ENCODE results near the gene PXDN.

PXDN gene

DNA sequence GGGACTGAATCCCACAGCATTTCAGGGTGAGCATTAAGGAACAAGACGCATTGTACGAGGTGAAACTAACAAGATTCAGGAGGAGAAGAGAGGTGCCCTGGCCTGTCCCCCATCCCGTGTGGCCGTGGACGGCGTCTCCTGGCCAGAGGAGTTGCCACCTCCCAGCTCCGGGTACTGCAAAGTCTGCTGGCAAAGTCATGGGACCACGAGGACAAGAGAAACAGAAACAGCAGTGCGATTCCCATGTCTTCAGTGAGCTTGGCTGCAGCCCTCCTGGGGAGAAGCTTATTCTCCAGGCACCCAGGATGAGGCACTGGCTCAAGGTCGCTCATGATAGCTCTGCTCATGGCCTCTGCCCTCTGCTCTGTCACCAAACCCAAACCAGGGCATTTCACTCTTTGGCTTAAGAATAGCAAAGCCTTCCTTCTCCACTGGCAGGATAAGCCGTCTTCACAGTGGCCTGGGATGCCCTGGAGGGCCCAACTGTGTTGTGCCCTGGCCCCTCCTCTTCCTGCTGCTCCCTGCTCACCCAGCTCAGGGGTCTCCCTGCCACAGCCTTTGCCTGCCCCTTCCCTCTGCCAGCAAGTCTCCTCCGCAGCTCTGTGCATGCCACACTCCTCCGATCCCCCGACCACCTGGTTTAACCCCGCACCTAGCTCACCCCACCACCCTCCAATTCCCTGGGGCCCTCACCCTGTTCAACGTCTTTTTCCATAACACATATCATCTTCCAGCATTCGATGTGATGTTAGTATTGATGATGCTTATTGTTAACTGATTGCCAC is 144.8 kb downstream of the PXDN start:
- no peaks in the 10 kb centered on the region for H3K36me3 ChIP-seq
- H3K27ac ChIP-seq: no peak overlapping the region
- peaks cover 4% of the 10 kb centered on the region for H3K27me3 ChIP-seq
- no peak overlapping the region for H3K4me3 ChIP-seq (ENCODE audit: low read depth in 1 of 2, low read length in 1 of 2)
- H3K4me1 ChIP-seq (ENCODE audit: control insufficient read depth in 1 of 2, insufficient read depth in 1 of 2, low read depth in 1 of 2, low read length in 1 of 2): no peaks in the 10 kb centered on the region
- TF ChIP-seq, protein P1, sequence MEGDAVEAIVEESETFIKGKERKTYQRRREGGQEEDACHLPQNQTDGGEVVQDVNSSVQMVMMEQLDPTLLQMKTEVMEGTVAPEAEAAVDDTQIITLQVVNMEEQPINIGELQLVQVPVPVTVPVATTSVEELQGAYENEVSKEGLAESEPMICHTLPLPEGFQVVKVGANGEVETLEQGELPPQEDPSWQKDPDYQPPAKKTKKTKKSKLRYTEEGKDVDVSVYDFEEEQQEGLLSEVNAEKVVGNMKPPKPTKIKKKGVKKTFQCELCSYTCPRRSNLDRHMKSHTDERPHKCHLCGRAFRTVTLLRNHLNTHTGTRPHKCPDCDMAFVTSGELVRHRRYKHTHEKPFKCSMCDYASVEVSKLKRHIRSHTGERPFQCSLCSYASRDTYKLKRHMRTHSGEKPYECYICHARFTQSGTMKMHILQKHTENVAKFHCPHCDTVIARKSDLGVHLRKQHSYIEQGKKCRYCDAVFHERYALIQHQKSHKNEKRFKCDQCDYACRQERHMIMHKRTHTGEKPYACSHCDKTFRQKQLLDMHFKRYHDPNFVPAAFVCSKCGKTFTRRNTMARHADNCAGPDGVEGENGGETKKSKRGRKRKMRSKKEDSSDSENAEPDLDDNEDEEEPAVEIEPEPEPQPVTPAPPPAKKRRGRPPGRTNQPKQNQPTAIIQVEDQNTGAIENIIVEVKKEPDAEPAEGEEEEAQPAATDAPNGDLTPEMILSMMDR (IDR thresholded peaks at IDR 0.05): no peak
- no peaks in the 10 kb centered on the region for H3K9me3 ChIP-seq

DNA sequence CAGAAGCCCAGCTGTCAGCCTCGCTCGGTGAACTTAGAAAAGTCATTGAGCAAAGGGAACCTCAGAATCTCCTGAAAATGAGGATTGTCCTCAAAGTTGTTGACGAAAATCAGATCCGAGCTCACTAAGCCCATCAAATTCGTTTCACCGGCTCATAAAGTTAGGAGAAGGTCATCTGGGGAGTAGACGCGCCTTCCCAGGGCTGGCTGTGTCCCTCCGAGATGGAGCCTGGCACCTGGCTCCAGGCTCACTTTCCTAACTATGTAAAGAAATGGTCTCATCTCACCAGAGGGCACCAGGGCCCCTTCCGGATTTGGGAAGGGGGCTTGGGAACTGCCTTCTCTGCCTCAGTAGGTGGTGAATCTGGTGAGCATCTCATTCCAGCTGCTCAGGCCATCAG is 145.5 kb downstream of the PXDN start:
- no peak overlapping the region for H3K27ac ChIP-seq
- no peaks in the 10 kb centered on the region for H3K9me3 ChIP-seq
- no peaks in the 10 kb centered on the region for H3K27me3 ChIP-seq
- no peaks in the 10 kb centered on the region for H3K36me3 ChIP-seq
- no peak overlapping the region for H3K4me3 ChIP-seq (ENCODE audit: low read depth in 1 of 2, low read length in 1 of 2)
- H3K4me1 ChIP-seq (ENCODE audit: control insufficient read depth in 1 of 2, insufficient read depth in 1 of 2, low read depth in 1 of 2, low read length in 1 of 2): no peaks in the 10 kb centered on the region
- TF ChIP-seq, protein P1 (IDR thresholded peaks at IDR 0.05): no peak

DNA sequence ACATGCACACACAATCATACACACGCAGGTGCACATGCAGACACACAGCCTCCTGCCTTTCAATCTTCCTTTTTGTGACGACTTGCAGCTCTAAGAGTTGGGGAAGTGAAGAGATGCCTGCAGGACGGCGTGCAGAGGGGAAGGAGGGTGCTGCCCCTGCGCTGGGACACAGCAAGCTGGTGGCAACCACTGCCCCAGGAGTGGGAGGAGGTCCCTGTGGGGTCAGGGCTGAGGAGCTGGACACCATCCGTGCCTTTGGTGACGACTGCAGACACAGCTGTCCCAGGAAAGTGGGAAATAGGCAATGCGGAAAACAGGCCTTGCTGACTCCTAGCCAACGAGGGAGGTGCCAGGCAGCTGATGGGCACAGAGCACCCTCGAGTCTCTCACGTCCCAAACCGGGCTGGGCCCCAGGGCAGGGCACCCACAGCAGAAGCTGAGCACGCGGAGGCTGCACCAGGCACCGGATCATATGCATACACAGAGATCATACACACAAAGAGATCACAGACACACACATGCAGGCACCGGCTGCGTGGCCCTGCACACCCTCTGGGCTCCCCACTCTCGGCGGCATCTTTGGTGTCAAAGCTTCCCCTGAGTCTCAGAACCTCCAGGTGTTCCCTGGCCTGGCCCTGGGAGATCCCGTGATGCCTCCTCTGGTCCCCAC is 146.1 kb downstream of the PXDN start:
- Histone ChIP-seq H3K4me3 (ENCODE audit: low read depth in 1 of 2, low read length in 1 of 2) (no peak overlapping the region), H3K36me3 (no peaks in the 10 kb centered on the region), H3K27me3 (no peaks in the 10 kb centered on the region), H3K9me3 (no peaks in the 10 kb centered on the region), H3K27ac (no peak overlapping the region), H3K4me1 (ENCODE audit: control insufficient read depth in 1 of 2, insufficient read depth in 1 of 2, low read depth in 1 of 2, low read length in 1 of 2) (no peaks in the 10 kb centered on the region)
- TF ChIP-seq, protein P1 (IDR thresholded peaks at IDR 0.05): no peak

DNA sequence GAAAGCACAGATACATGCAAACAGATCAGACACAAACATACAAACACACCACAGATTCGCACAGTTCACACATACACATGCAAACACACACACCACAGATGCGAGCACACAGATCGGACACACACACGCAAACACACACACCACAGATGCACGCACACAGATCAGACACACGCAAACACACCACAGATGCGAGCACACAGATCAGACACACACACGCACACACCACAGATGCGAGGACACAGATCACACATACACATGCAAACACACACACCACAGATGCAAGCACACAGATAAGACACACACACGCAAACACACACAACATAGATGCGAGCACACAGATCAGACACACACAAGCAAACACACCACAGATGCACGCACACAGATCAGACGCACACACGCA is 149.0 kb downstream of the PXDN start:
- Histone ChIP-seq H3K27ac (no peak overlapping the region), H3K36me3 (no peaks in the 10 kb centered on the region), H3K27me3 (peaks cover 12% of the 10 kb centered on the region), H3K4me1 (ENCODE audit: control insufficient read depth in 1 of 2, insufficient read depth in 1 of 2, low read depth in 1 of 2, low read length in 1 of 2) (no peaks in the 10 kb centered on the region), H3K9me3 (no peaks in the 10 kb centered on the region), H3K4me3 (ENCODE audit: low read depth in 1 of 2, low read length in 1 of 2) (no peak overlapping the region)
- TF ChIP-seq, protein P1 (IDR thresholded peaks at IDR 0.05): no peak

DNA sequence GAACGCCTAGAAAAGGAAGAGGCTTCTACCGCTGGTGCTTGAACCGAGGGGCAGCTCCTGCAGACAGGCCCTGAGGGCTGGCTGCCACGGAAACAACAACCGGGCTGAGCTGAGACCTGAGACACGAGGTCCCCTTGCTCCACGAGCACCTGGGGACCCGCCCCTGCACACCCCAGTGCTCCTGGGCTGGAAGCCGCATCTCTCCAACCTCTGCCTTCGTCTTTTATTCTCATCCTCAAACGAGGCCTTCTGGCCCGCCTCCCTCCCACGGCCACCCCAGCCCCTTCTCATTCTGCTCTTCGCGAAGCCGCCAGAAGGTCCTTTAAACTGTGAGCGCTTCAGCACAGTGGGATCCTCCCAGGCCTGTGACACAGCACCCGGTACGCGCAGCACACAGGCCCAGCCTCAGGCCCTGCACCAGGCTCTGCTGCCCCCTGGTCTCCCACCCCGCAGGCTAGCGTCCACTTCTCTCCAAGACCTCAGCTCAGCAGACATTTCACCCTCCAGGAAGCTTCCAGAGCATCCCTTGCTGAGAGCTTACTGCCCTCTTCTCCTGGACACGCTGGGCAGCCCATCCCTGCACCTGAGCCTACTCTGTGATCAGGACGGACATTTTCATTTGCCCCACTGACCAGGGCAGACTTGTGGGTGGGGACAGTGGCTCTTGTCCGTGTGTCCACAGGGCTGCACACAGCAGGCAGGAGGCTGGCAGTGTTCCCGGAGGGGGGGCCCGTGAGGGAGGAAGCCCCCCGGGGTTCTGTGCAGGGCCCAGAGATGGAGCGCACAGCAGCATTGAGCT is 149.7 kb downstream of the PXDN start:
- H3K27me3 ChIP-seq: peaks cover 14% of the 10 kb centered on the region
- TF ChIP-seq, protein P1 (IDR thresholded peaks at IDR 0.05): no peak
- H3K4me3 ChIP-seq (ENCODE audit: low read depth in 1 of 2, low read length in 1 of 2): no peak overlapping the region
- H3K4me1 ChIP-seq (ENCODE audit: control insufficient read depth in 1 of 2, insufficient read depth in 1 of 2, low read depth in 1 of 2, low read length in 1 of 2): no peaks in the 10 kb centered on the region
- no peaks in the 10 kb centered on the region for H3K9me3 ChIP-seq
- H3K36me3 ChIP-seq: no peaks in the 10 kb centered on the region
- no peak overlapping the region for H3K27ac ChIP-seq

Measured in neutrophil (primary cell).